ENCODE measurements around the gene MEX3A. TPM values are rescaled to one million over a fixed set of nuclear protein-coding genes. Genes with fewer than 3 reads are reported as not detected.

Gene MEX3A
- total RNA-seq, 1 donor from 2014 or later = 32.2 TPM

- H3K4me1 ChIP-seq = peaks cover 6% of the 10 kb centered on the region
- H3F3A ChIP-seq (ENCODE audit: low read depth) = peaks cover 40% of the 10 kb centered on the region
- no peak overlapping the region for H3K27ac Mint-ChIP-seq
- no peak for DNase-seq (ENCODE audit: low spot score)
- H3K27me3 ChIP-seq = no peaks in the 10 kb centered on the region
- no peak overlapping the region for H3K4me2 ChIP-seq
- no peaks in the 10 kb centered on the region for H3K9me3 ChIP-seq (ENCODE audit: low read depth)
- H3K79me2 ChIP-seq (ENCODE audit: low read depth) = peaks cover 86% of the 10 kb centered on the region
- H3K36me3 ChIP-seq = peaks cover 6% of the 10 kb centered on the region
- TF ChIP-seq CTCF (IDR thresholded peaks at IDR 0.05) (no peak), EZH2phosphoT487 (IDR thresholded peaks at IDR 0.05) (no peak), EZH2 (IDR thresholded peaks at IDR 0.05) (no peak)
- no peak overlapping the region for H3K9ac ChIP-seq
- H3K4me3 Mint-ChIP-seq = peak overlapping the region; percentile 25
- peaks cover 28% of the 10 kb centered on the region for H3K36me3 Mint-ChIP-seq
- peaks cover 36% of the 10 kb centered on the region for H3K4me1 Mint-ChIP-seq
- H2AFZ ChIP-seq (replicated peaks) = no peak overlapping the region
- no peak overlapping the region for H3K27ac ChIP-seq
- H3K27me3 Mint-ChIP-seq (ENCODE audit: insufficient read depth, low read depth) = peaks cover 7% of the 10 kb centered on the region
- no peak overlapping the region for H3K4me3 ChIP-seq
- H3K9me3 Mint-ChIP-seq = no peaks in the 10 kb centered on the region
- peaks cover 100% of the 10 kb centered on the region for H4K20me1 ChIP-seq (ENCODE audit: low read depth)
Observed at GRCh38 chr1:156091610-156092009, 9.3 kb upstream of the MEX3A start.

DNA sequence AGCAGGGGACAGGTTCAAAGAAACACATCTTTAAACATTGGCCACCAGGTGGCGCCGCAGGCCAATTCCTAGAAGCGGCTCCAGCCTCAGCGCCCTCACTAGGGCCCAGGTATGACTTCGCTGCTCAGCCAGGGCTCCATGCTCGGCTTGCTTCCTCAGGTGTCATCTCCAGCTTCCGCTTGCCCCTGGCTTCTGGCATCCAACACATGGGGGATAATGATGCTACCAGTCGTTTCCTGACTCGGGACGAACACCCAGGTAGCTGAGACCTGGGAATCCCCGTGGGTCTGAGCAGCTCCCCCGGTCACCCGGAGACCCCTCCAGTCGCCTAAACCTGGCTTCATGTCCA is 8.5 kb upstream of the MEX3A start:
- Histone ChIP-seq H3K4me1 (peaks cover 14% of the 10 kb centered on the region), H3K9ac (no peak overlapping the region), H3K4me2 (no peak overlapping the region), H3F3A (ENCODE audit: low read depth) (peaks cover 41% of the 10 kb centered on the region), H4K20me1 (ENCODE audit: low read depth) (peaks cover 100% of the 10 kb centered on the region), H3K27me3 (no peaks in the 10 kb centered on the region), H3K79me2 (ENCODE audit: low read depth) (peaks cover 94% of the 10 kb centered on the region), H3K36me3 (peaks cover 6% of the 10 kb centered on the region), H3K4me3 (no peak overlapping the region), H3K27ac (no peak overlapping the region), H3K9me3 (ENCODE audit: low read depth) (no peaks in the 10 kb centered on the region), H2AFZ (replicated peaks) (no peak overlapping the region)
- H3K4me1 Mint-ChIP-seq = peaks cover 36% of the 10 kb centered on the region
- DNase-seq (ENCODE audit: low spot score) = peak; percentile 92
- H3K4me3 Mint-ChIP-seq = peak overlapping the region; percentile 73
- H3K9me3 Mint-ChIP-seq = no peaks in the 10 kb centered on the region
- peak; percentile 87 for TF ChIP-seq CTCF (IDR thresholded peaks at IDR 0.05)
- TF ChIP-seq EZH2 (IDR thresholded peaks at IDR 0.05) = no peak
- no peak for TF ChIP-seq EZH2phosphoT487 (IDR thresholded peaks at IDR 0.05)
- peaks cover 24% of the 10 kb centered on the region for H3K36me3 Mint-ChIP-seq
- H3K27me3 Mint-ChIP-seq (ENCODE audit: insufficient read depth, low read depth) = peaks cover 7% of the 10 kb centered on the region
- peak overlapping the region; percentile 35 for H3K27ac Mint-ChIP-seq

GRCh38 chr1:156090138-156090839 is 8.0 kb upstream of the MEX3A start:
- H3K4me2 ChIP-seq = no peak overlapping the region
- no peak for DNase-seq (ENCODE audit: low spot score)
- H2AFZ ChIP-seq (replicated peaks) = no peak overlapping the region

More at GRCh38 chr1:156090138-156090839, 8.0 kb upstream of the MEX3A start:
- peak overlapping the region; percentile 35 for H3K27ac Mint-ChIP-seq
- peaks cover 38% of the 10 kb centered on the region for H3K4me1 Mint-ChIP-seq
- no peaks in the 10 kb centered on the region for H3K9me3 Mint-ChIP-seq
- TF ChIP-seq EZH2 (IDR thresholded peaks at IDR 0.05) (no peak), CTCF (IDR thresholded peaks at IDR 0.05) (no peak), EZH2phosphoT487 (IDR thresholded peaks at IDR 0.05) (no peak)
- H3K27ac ChIP-seq = peak overlapping the region; percentile 27
- no peaks in the 10 kb centered on the region for H3K9me3 ChIP-seq (ENCODE audit: low read depth)
- no peaks in the 10 kb centered on the region for H3K27me3 ChIP-seq
- peaks cover 41% of the 10 kb centered on the region for H3F3A ChIP-seq (ENCODE audit: low read depth)
- H3K9ac ChIP-seq = no peak overlapping the region
- peaks cover 7% of the 10 kb centered on the region for H3K27me3 Mint-ChIP-seq (ENCODE audit: insufficient read depth, low read depth)
- H3K4me1 ChIP-seq = peaks cover 19% of the 10 kb centered on the region
- H3K36me3 Mint-ChIP-seq = peaks cover 24% of the 10 kb centered on the region
- H4K20me1 ChIP-seq (ENCODE audit: low read depth) = peaks cover 100% of the 10 kb centered on the region
- no peak overlapping the region for H3K4me3 ChIP-seq
- peaks cover 6% of the 10 kb centered on the region for H3K36me3 ChIP-seq
- peaks cover 99% of the 10 kb centered on the region for H3K79me2 ChIP-seq (ENCODE audit: low read depth)
- peak overlapping the region; percentile 73 for H3K4me3 Mint-ChIP-seq
